A673 (cell line): ENCODE measurements around the gene SURF1. TPM values are rescaled to one million over a fixed set of nuclear protein-coding genes. Genes with fewer than 3 reads are reported as not detected.

Experiments
- BruUV-seq: library from RNA; stranded (reverse); fragments of 400-500 nt; replicated peaks from 2 replicates; lab custom pipeline; 2021; lab: Mats Ljungman, UMichigan
- CTCF ChIA-PET: fragments of 300-600 bp; sonication (Branson Sonifier 250); formaldehyde crosslinking; loops from one replicate; lab custom pipeline; 2022; ENCODE audit warnings: antibody characterized with exemption; lab: Charles Lee
- POLR2A ChIA-PET: fragments of 300-600 bp; sonication (Branson Sonifier 250); formaldehyde crosslinking; loops from one replicate; lab custom pipeline; 2022; ENCODE audit warnings: antibody characterized with exemption; ENCODE audit not compliant: low non-redundant PET; lab: Charles Lee
- DNase-seq: peaks from one replicate; pipeline ENCODE4 v3.0.0-alpha.2; 2015; ENCODE audit warnings: low spot score
- H3K27ac ChIP-seq: fragments of 200-600 bp; sonication (generic); 2 replicates; pipeline ENCODE4 v1.5.1; 2016; ENCODE audit warnings: mixed run types, low read depth, mild to moderate bottlenecking, mixed read lengths, antibody characterized with exemption, low read length; ENCODE audit not compliant: poor library complexity, severe bottlenecking
- H3K27me3 ChIP-seq: fragments of 200-600 bp; sonication (generic); replicated peaks from 2 replicates; pipeline ENCODE4 v1.6.1; 2017; ENCODE audit warnings: mixed run types, low read depth, mild to moderate bottlenecking, mixed read lengths, antibody characterized with exemption, low read length; ENCODE audit not compliant: insufficient read depth, poor library complexity
- H3K36me3 ChIP-seq: fragments of 200-600 bp; sonication (generic); 2 replicates; pipeline ENCODE4 v1.6.1; 2016; ENCODE audit warnings: mixed run types, mild to moderate bottlenecking, mixed read lengths, antibody characterized with exemption, low read length; ENCODE audit not compliant: insufficient read depth, poor library complexity, severe bottlenecking
- H3K4me1 ChIP-seq: fragments of 200-600 bp; sonication (generic); 2 replicates; pipeline ENCODE4 v1.6.1; 2017; ENCODE audit warnings: mixed run types, mild to moderate bottlenecking, mixed read lengths, antibody characterized with exemption, low read length; ENCODE audit not compliant: insufficient read depth, poor library complexity, severe bottlenecking
- H3K4me3 ChIP-seq: fragments of 200-600 bp; sonication (generic); 2 replicates; pipeline ENCODE4 v1.5.1; 2016; ENCODE audit warnings: low read depth, mixed run types, mild to moderate bottlenecking, mixed read lengths, low read length; ENCODE audit not compliant: poor library complexity, severe bottlenecking
- H3K9me3 ChIP-seq: fragments of 200-600 bp; sonication (generic); 2 replicates; pipeline ENCODE4 v1.6.1; 2016; ENCODE audit warnings: mixed run types, low read depth, mild to moderate bottlenecking, mixed read lengths, antibody characterized with exemption, low read length; ENCODE audit not compliant: poor library complexity, severe bottlenecking
- EZH2 ChIP-seq: fragments of 200-600 bp; sonication (generic); IDR thresholded peaks from 2 replicates; pipeline ENCODE4 v1.6.1; 2017; ENCODE audit warnings: borderline replicate concordance, low read depth, mild to moderate bottlenecking, mixed read lengths, antibody characterized with exemption, low read length; ENCODE audit not compliant: poor library complexity, severe bottlenecking
- intact Hi-C: fragments of 100-400 bp; cut with micrococcal nuclease; formaldehyde crosslinking; loops from one replicate; pipeline ENCODE4 v1.10.0; 2022; ENCODE audit not compliant: unreplicated experiment
- total RNA-seq: library from RNA; stranded (reverse); gene quantifications from 2 replicates; pipeline ENCODE4 v1.2.3, GENCODE V29; 2021
- TF ChIP-seq, protein P1 (sequence below): fragments of 300-800, 200-600 bp; sonication (generic); conservative IDR thresholded peaks from 2 replicates; pipeline ENCODE4 v1.5.1; 2017; ENCODE audit warnings: low read depth, mild to moderate bottlenecking, antibody characterized with exemption, low read length, moderate library complexity, mixed read lengths

The SURF1 gene
- total RNA-seq, 1 experiment from 2014 or later, result 41.6 TPM

- no TSS peak for BruUV-seq
- no peaks in the 10 kb centered on the region for H3K9me3 ChIP-seq
- DNase-seq, result no peak
- no peak for TF ChIP-seq EZH2
- TF ChIP-seq, protein P1, sequence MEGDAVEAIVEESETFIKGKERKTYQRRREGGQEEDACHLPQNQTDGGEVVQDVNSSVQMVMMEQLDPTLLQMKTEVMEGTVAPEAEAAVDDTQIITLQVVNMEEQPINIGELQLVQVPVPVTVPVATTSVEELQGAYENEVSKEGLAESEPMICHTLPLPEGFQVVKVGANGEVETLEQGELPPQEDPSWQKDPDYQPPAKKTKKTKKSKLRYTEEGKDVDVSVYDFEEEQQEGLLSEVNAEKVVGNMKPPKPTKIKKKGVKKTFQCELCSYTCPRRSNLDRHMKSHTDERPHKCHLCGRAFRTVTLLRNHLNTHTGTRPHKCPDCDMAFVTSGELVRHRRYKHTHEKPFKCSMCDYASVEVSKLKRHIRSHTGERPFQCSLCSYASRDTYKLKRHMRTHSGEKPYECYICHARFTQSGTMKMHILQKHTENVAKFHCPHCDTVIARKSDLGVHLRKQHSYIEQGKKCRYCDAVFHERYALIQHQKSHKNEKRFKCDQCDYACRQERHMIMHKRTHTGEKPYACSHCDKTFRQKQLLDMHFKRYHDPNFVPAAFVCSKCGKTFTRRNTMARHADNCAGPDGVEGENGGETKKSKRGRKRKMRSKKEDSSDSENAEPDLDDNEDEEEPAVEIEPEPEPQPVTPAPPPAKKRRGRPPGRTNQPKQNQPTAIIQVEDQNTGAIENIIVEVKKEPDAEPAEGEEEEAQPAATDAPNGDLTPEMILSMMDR, result no peak
- no peaks in the 10 kb centered on the region for H3K36me3 ChIP-seq
- ChIA-PET POLR2A (no interaction called here), CTCF (no interaction called here)
- intact Hi-C loops, result no loop called here
- no peak overlapping the region for H3K27ac ChIP-seq
- peaks cover 2% of the 10 kb centered on the region for H3K27me3 ChIP-seq
- no peaks in the 10 kb centered on the region for H3K4me1 ChIP-seq
- no peak overlapping the region for H3K4me3 ChIP-seq
These were observed 51.6 kb downstream of the SURF1 start for GRCh38 chr9:133304477-133305377.

DNA sequence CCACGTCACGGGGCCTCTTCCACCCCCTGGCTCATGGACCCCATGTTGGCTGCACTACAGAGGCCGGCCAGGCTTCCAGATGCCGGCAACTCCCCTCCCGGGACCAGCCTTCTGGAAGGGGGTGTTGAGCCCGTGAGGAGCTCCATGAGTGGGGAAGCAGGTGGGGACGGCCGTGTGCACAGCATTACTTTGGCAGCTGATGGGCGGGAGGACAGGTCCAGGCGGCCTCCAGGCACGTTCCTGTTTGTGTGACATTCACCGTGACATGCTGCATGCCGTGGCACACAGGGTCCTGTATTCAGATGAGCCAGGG, 52.2 kb downstream of the SURF1 start:
- intact Hi-C loops, result no loop called here
- CTCF ChIA-PET, result no interaction called here

GRCh38 chr9:133303266-133304157, 52.8 kb downstream of the SURF1 start:
- DNase-seq, result no peak
- ChIA-PET CTCF (no interaction called here), POLR2A (no interaction called here)
- no TSS peak for BruUV-seq
- intact Hi-C loops, result no loop called here
- no peaks in the 10 kb centered on the region for H3K36me3 ChIP-seq
- no peak overlapping the region for H3K4me3 ChIP-seq
- H3K4me1 ChIP-seq, result no peaks in the 10 kb centered on the region
- TF ChIP-seq, protein P1, result no peak
- no peak for TF ChIP-seq EZH2
- H3K27ac ChIP-seq, result no peak overlapping the region
- H3K27me3 ChIP-seq, result peaks cover 12% of the 10 kb centered on the region
- H3K9me3 ChIP-seq, result no peaks in the 10 kb centered on the region

More for the DNA sequence above, 52.2 kb downstream of the SURF1 start:
- TF ChIP-seq EZH2, result no peak
- TF ChIP-seq, protein P1, result no peak
- Histone ChIP-seq H3K27ac (no peak overlapping the region), H3K27me3 (peaks cover 7% of the 10 kb centered on the region), H3K36me3 (no peaks in the 10 kb centered on the region), H3K4me3 (no peak overlapping the region), H3K4me1 (no peaks in the 10 kb centered on the region), H3K9me3 (no peaks in the 10 kb centered on the region)
- POLR2A ChIA-PET, result no interaction called here
- no peak for DNase-seq
- BruUV-seq, result no TSS peak

Other genes with a start within 250 kb of the SURF1 start
- gene RALGDS, start 235.2 kb downstream of the SURF1 start, total RNA-seq, result 40.1 and 42.3 TPM in 2 replicates
- 1.8 and 2.6 TPM in 2 replicates for gene GBGT1, start 192.6 kb downstream of the SURF1 start, total RNA-seq
- not detected in 2 replicates for gene OBP2B, start 147.2 kb downstream of the SURF1 start, total RNA-seq
- not detected in 2 replicates for gene ABO, start 81.3 kb downstream of the SURF1 start, total RNA-seq
- gene SURF6, start 20.3 kb downstream of the SURF1 start, total RNA-seq, result 34.7 and 36.6 TPM in 2 replicates
- 46.2 and 49.6 TPM in 2 replicates for gene MED22, start 8.4 kb downstream of the SURF1 start, total RNA-seq
- 1,920 and 1,940 TPM in 2 replicates for gene RPL7A, start 8.3 kb downstream of the SURF1 start, total RNA-seq
- 35.0 and 42.0 TPM in 2 replicates for gene SURF2, start 63 bp upstream of the SURF1 start, total RNA-seq
- gene SURF4, start 19.6 kb upstream of the SURF1 start, total RNA-seq, result 201 and 214 TPM in 2 replicates
- gene STKLD1, start 19.9 kb upstream of the SURF1 start, total RNA-seq, result 0.52 and 1.5 TPM in 2 replicates
- 32.0 and 35.9 TPM in 2 replicates for gene REXO4, start 61.5 kb upstream of the SURF1 start, total RNA-seq
- gene ADAMTS13, start 65.9 kb upstream of the SURF1 start, total RNA-seq, result 1.3 and 3.1 TPM in 2 replicates
- 7.8 and 10.6 TPM in 2 replicates for gene CACFD1, start 103.5 kb upstream of the SURF1 start, total RNA-seq
- gene SLC2A6, start 122.6 kb upstream of the SURF1 start, total RNA-seq, result 1.8 and 2.7 TPM in 2 replicates
- not detected in 2 replicates for gene MYMK, start 168.5 kb upstream of the SURF1 start, total RNA-seq
- gene ADAMTSL2, start 178.2 kb upstream of the SURF1 start, total RNA-seq, result 0.06 TPM in 1 of 2 replicates, not detected in the other